T-cell (primary cell): ENCODE measurements around the gene RNF213. TPM values are rescaled to one million over a fixed set of nuclear protein-coding genes. Genes with fewer than 3 reads are reported as not detected.

ENCODE experiments used
- ATAC-seq, 4 experiments: fragments of 200-7000 bp in 3 of 4; fragments of 150-1000 bp in 1 of 4; cut with Tn5 transposase; replicated peaks in 1 of 4; 1 replicate in 3 of 4; 2 replicates in 1 of 4; pipeline ENCODE4 v1.10.0; 2021; ENCODE audit warnings: moderate library complexity in 3 of 4, mild to moderate bottlenecking in 2 of 4, moderate number of reproducible peaks in 1 of 4
- CTCF ChIA-PET, 2 donors: fragments of 300-600 bp; sonication (Branson Sonifier 250); formaldehyde crosslinking; loops; one replicate each; lab custom pipeline; 2022; ENCODE audit warnings: antibody characterized with exemption in 2 of 2; lab: Charles Lee
- POLR2A ChIA-PET, 2 donors: fragments of 300-600 bp; sonication (Branson Sonifier 250); formaldehyde crosslinking; loops; one replicate each; lab custom pipeline; 2022; ENCODE audit warnings: antibody characterized with exemption in 2 of 2; lab: Charles Lee
- DNase-seq, 35 experiments: peaks; one replicate each; pipeline versions ENCODE4 v3.0.0 to v3.0.0-alpha.2; 2013 to 2023
- H3K27ac ChIP-seq: one replicate; pipeline ENCODE4 v1.5.1; 2013; ENCODE audit warnings: low read length
- H3K27me3 ChIP-seq, 2 experiments: replicated peaks in 1 of 2; 1 replicate in 1 of 2; 2 replicates in 1 of 2; pipeline versions ENCODE4 v1.6.1 to v1.7.0; 2013; ENCODE audit warnings: low read length in 1 of 2, mixed read lengths in 1 of 2; ENCODE audit not compliant: control insufficient read depth in 2 of 2, insufficient read depth in 2 of 2; ENCODE audit errors: extremely low read depth in 1 of 2
- H3K36me3 ChIP-seq, 2 donors: 1 replicate in 1 of 2; 2 replicates in 1 of 2; pipeline versions ENCODE4 v1.6.1 to v1.7.0; 2013; ENCODE audit warnings: low read length in 1 of 2; ENCODE audit not compliant: control insufficient read depth in 2 of 2, insufficient read depth in 1 of 2; ENCODE audit errors: extremely low read depth in 1 of 2
- H3K4me1 ChIP-seq, 2 experiments: 1 replicate in 1 of 2; 2 replicates in 1 of 2; pipeline versions ENCODE4 v1.6.1 to v1.7.0; 2013; ENCODE audit warnings: low read length in 2 of 2, mixed read lengths in 1 of 2; ENCODE audit not compliant: insufficient read depth in 2 of 2, control insufficient read depth in 1 of 2; ENCODE audit errors: extremely low read depth in 1 of 2
- H3K4me3 ChIP-seq, 2 donors: 1 replicate in 1 of 2; 2 replicates in 1 of 2; pipeline versions ENCODE4 v1.5.1 to v1.7.0; 2013; ENCODE audit warnings: mild to moderate bottlenecking in 2 of 2, low read length in 1 of 2, moderate library complexity in 1 of 2; ENCODE audit not compliant: control insufficient read depth in 1 of 2; ENCODE audit errors: extremely low read depth in 1 of 2
- H3K9me3 ChIP-seq: 2 replicates; pipeline ENCODE4 v1.7.0; 2013
- H3K27ac Mint-ChIP-seq, 2 donors: one replicate each; pipeline ENCODE4 v1.8.0; 2020 to 2021; ENCODE audit warnings: mild to moderate bottlenecking in 2 of 2, mixed read lengths in 2 of 2
- H3K27me3 Mint-ChIP-seq, 2 donors: one replicate each; pipeline ENCODE4 v1.8.0; 2021 to 2022; ENCODE audit warnings: mixed read lengths in 2 of 2
- H3K36me3 Mint-ChIP-seq: one replicate; pipeline ENCODE4 v1.8.0; 2021; ENCODE audit warnings: mixed read lengths
- H3K4me1 Mint-ChIP-seq, 3 donors: one replicate each; pipeline ENCODE4 v1.8.0; 2020 to 2022; ENCODE audit warnings: mixed read lengths in 3 of 3, mild to moderate bottlenecking in 1 of 3
- H3K4me3 Mint-ChIP-seq, 3 donors: one replicate each; pipeline ENCODE4 v1.8.0; 2020 to 2022; ENCODE audit warnings: mild to moderate bottlenecking in 3 of 3, mixed read lengths in 3 of 3, moderate library complexity in 3 of 3
- H3K9me3 Mint-ChIP-seq, 3 donors: one replicate each; pipeline ENCODE4 v1.8.0; 2020 to 2022; ENCODE audit warnings: mixed read lengths in 3 of 3
- WGBS: methylation state at CpG from one replicate; pipeline ENCODE4 v1.1.5; 2013; ENCODE audit warnings: missing lambda C conversion rate; ENCODE audit not compliant: insufficient coverage; 5-methylcytosine and 5-hydroxymethylcytosine counted together
- total RNA-seq, 35 experiments: library from RNA in 6 of 35; stranded (reverse) in 6 of 35; fragments of 120-200 nt in 1 of 35; gene quantifications; one replicate each; pipeline versions ENCODE4 v1.2.1 to v1.2.4 and lab custom pipeline; 2013 to 2026

RNF213 gene
- total RNA-seq, 5 donors from 2014 or later (not counting 1 experiment from before 2014, with no cell fraction given), result 433 to 628 (median 590) TPM

GRCh38 chr17:80386341-80386740 is 125.7 kb downstream of the RNF213 start:
- Histone ChIP-seq H3K27ac (no peak overlapping the region), H3K4me3 (no peak overlapping the region), H3K36me3 (peaks cover 49 to 97% of the 10 kb centered on the region in 2 donors), H3K27me3 (no peaks in the 10 kb centered on the region), H3K9me3 (no peaks in the 10 kb centered on the region), H3K4me1 (peaks cover 0 to 3% of the 10 kb centered on the region in 2 experiments)
- Mint-ChIP-seq H3K27ac (no peak overlapping the region), H3K9me3 (no peaks in the 10 kb centered on the region), H3K27me3 (no peaks in the 10 kb centered on the region), H3K4me3 (no peak overlapping the region), H3K36me3 (peaks cover 75% of the 10 kb centered on the region), H3K4me1 (peaks cover 0 to 4% (median 3%) of the 10 kb centered on the region in 3 donors)
- no peak for DNase-seq
- WGBS, result 96% methylated on average over 10 of the region's 14 CpGs
- ATAC-seq, result no peak
- ChIA-PET CTCF (no interaction called here), POLR2A (no interaction called here)

GRCh38 chr17:80387071-80387470 is 126.4 kb downstream of the RNF213 start:
- no peaks in the 10 kb centered on the region for H3K9me3 ChIP-seq
- no peak overlapping the region for H3K27ac Mint-ChIP-seq
- WGBS, result 100% methylated on average over 6 of the region's 7 CpGs
- H3K4me1 ChIP-seq, result peaks cover 0 to 3% of the 10 kb centered on the region in 2 experiments
- no peaks in the 10 kb centered on the region for H3K27me3 Mint-ChIP-seq
- no peak overlapping the region for H3K27ac ChIP-seq
- H3K4me1 Mint-ChIP-seq, result peaks cover 0 to 4% (median 3%) of the 10 kb centered on the region in 3 donors
- ChIA-PET POLR2A (no interaction called here), CTCF (no interaction called here)
- ATAC-seq (no peak), DNase-seq (no peak)
- H3K27me3 ChIP-seq, result no peaks in the 10 kb centered on the region
- no peak overlapping the region for H3K4me3 ChIP-seq
- peaks cover 45 to 98% of the 10 kb centered on the region in 2 donors for H3K36me3 ChIP-seq
- peaks cover 74% of the 10 kb centered on the region for H3K36me3 Mint-ChIP-seq
- H3K4me3 Mint-ChIP-seq, result no peak overlapping the region
- no peaks in the 10 kb centered on the region for H3K9me3 Mint-ChIP-seq

- H3K27me3 ChIP-seq, result no peaks in the 10 kb centered on the region
- peaks cover 0 to 3% of the 10 kb centered on the region in 2 experiments for H3K4me1 ChIP-seq
- no peaks in the 10 kb centered on the region for H3K9me3 ChIP-seq
- ChIA-PET POLR2A (no interaction called here), CTCF (no interaction called here)
- DNase-seq, result no peak
- Mint-ChIP-seq H3K27ac (no peak overlapping the region), H3K27me3 (no peaks in the 10 kb centered on the region), H3K9me3 (no peaks in the 10 kb centered on the region), H3K4me3 (no peak overlapping the region), H3K36me3 (peaks cover 67% of the 10 kb centered on the region), H3K4me1 (peaks cover 0 to 4% (median 3%) of the 10 kb centered on the region in 3 donors)
- WGBS, result 92% methylated on average over 7 of the region's 15 CpGs
- peaks cover 52 to 96% of the 10 kb centered on the region in 2 donors for H3K36me3 ChIP-seq
- ATAC-seq, result no peak
- no peak overlapping the region for H3K27ac ChIP-seq
- H3K4me3 ChIP-seq, result no peak overlapping the region
These were observed 127.5 kb downstream of the RNF213 start for GRCh38 chr17:80388175-80388574.

- Histone ChIP-seq H3K27ac (no peak overlapping the region), H3K9me3 (no peaks in the 10 kb centered on the region), H3K27me3 (no peaks in the 10 kb centered on the region), H3K4me1 (peaks cover 0 to 3% of the 10 kb centered on the region in 2 experiments), H3K4me3 (no peak overlapping the region), H3K36me3 (peaks cover 55 to 96% of the 10 kb centered on the region in 2 donors)
- Mint-ChIP-seq H3K27me3 (no peaks in the 10 kb centered on the region), H3K27ac (no peak overlapping the region), H3K4me3 (no peak overlapping the region), H3K36me3 (peaks cover 66% of the 10 kb centered on the region), H3K4me1 (peaks cover 0 to 4% (median 3%) of the 10 kb centered on the region in 3 donors), H3K9me3 (no peaks in the 10 kb centered on the region)
- DNase-seq (no peak), ATAC-seq (no peak)
- POLR2A ChIA-PET, result no interaction called here
- WGBS, result over 99% methylated on average over 10 of the region's 10 CpGs
- CTCF ChIA-PET, result no interaction called here
These were observed 127.9 kb downstream of the RNF213 start for GRCh38 chr17:80388601-80389000.

- H3K27ac ChIP-seq, result no peak overlapping the region
- H3K36me3 Mint-ChIP-seq, result peaks cover 66% of the 10 kb centered on the region
- no peak overlapping the region for H3K4me3 Mint-ChIP-seq
These were observed 128.7 kb downstream of the RNF213 start for GRCh38 chr17:80389011-80389995.

GRCh38 chr17:80393241-80393890 is 132.7 kb downstream of the RNF213 start:
- Mint-ChIP-seq H3K27me3 (no peaks in the 10 kb centered on the region), H3K4me1 (peaks cover 3 to 15% (median 11%) of the 10 kb centered on the region in 3 donors), H3K4me3 (no peak overlapping the region), H3K36me3 (peaks cover 48% of the 10 kb centered on the region), H3K9me3 (no peaks in the 10 kb centered on the region), H3K27ac (no peak overlapping the region)
- ChIA-PET CTCF (no interaction called here), POLR2A (interaction anchor here in 1 of 2 donors (0.6 to 0.7 kb wide), 2 partner anchors 70 to 174 kb away, joined by 3 read pairs; no protein-coding TSS in a partner anchor)
- 89% methylated on average over 13 of the region's 15 CpGs for WGBS
- Histone ChIP-seq H3K27me3 (no peaks in the 10 kb centered on the region), H3K36me3 (peaks cover 31 to 73% of the 10 kb centered on the region in 2 donors), H3K27ac (no peak overlapping the region), H3K4me1 (peaks cover 0 to 4% of the 10 kb centered on the region in 2 experiments), H3K4me3 (no peak overlapping the region), H3K9me3 (no peaks in the 10 kb centered on the region)
- ATAC-seq (no peak), DNase-seq (no peak)

More at GRCh38 chr17:80389011-80389995, 128.7 kb downstream of the RNF213 start:
- ChIA-PET POLR2A (no interaction called here), CTCF (no interaction called here)
- Histone ChIP-seq H3K4me1 (peaks cover 0 to 3% of the 10 kb centered on the region in 2 experiments), H3K4me3 (no peak overlapping the region), H3K36me3 (peaks cover 55 to 96% of the 10 kb centered on the region in 2 donors), H3K27me3 (no peaks in the 10 kb centered on the region), H3K9me3 (no peaks in the 10 kb centered on the region)
- DNase-seq (no peak), ATAC-seq (no peak)
- Mint-ChIP-seq H3K4me1 (no peaks in the 10 kb centered on the region), H3K27me3 (no peaks in the 10 kb centered on the region), H3K9me3 (no peaks in the 10 kb centered on the region), H3K27ac (no peak overlapping the region)
- 98% methylated on average over 14 of the region's 22 CpGs for WGBS
